Hematopoietic multipotent progenitor cell (in vitro differentiated cells): Measurements from ENCODE around the gene DDA1. TPM values are rescaled to one million over a fixed set of nuclear protein-coding genes. Genes with fewer than 3 reads are reported as not detected.
A peak's percentile ranks its signal among the peaks of the same experiment; 100 is the strongest.
"Not testable (repeated sequence)": the region's sequence is repeated elsewhere in the genome, so short reads cannot be mapped to it uniquely, and the experiment has no call there.

Experiments used
- DNase-seq, 3 donors: peaks; one replicate each; pipeline ENCODE4 v3.0.0-alpha.2; 2011 to 2015; ENCODE audit warnings: low read depth in 2 of 3, low spot score in 2 of 3
- total RNA-seq: library from RNA; depleted of rRNA; stranded (reverse); fragments of >200 nt; gene quantifications from one replicate; pipeline ENCODE4 v1.2.3, GENCODE V29; 2012

DDA1 gene
- total RNA-seq, 1 donor = 12.4 TPM

GRCh38 chr19:17286263-17286662 is 23.1 kb upstream of the DDA1 start:
- no peak for DNase-seq

- DNase-seq = no peak
These were observed 22.6 kb upstream of the DDA1 start for GRCh38 chr19:17286752-17287151.

- peak in 2 of 3 donors; percentile 83 to 90 for DNase-seq
These were observed 19.9 kb upstream of the DDA1 start for GRCh38 chr19:17289489-17289888.

- DNase-seq = peak; percentile 52 to 88 (median 77)
These were observed 16.9 kb upstream of the DDA1 start for GRCh38 chr19:17292301-17293074.

- DNase-seq = no peak
These were observed 15.8 kb upstream of the DDA1 start for GRCh38 chr19:17293605-17294004.

GRCh38 chr19:17294051-17294891 is 15.1 kb upstream of the DDA1 start:
- DNase-seq = peak in 1 of 3 donors; percentile 28

GRCh38 chr19:17295551-17295950 is 13.8 kb upstream of the DDA1 start:
- not testable (repeated sequence) for DNase-seq

- peak in 1 of 3 donors; percentile 15 for DNase-seq
These were observed 13.1 kb upstream of the DDA1 start for GRCh38 chr19:17296273-17296672.

- no peak for DNase-seq
These were observed 12.4 kb upstream of the DDA1 start for GRCh38 chr19:17296976-17297375.

GRCh38 chr19:17300992-17301619 is 8.3 kb upstream of the DDA1 start:
- DNase-seq = no peak

GRCh38 chr19:17302391-17303166 is 6.8 kb upstream of the DDA1 start:
- peak in 1 of 3 donors; percentile 52 for DNase-seq

GRCh38 chr19:17303167-17303939 is 6.0 kb upstream of the DDA1 start, which contains the start of gene ABHD8:
TSS of gene ABHD8 (minus strand) at chr19:17303425. CDS start at chr19:17301616, 1,809 bp downstream.
- DNase-seq = peak; percentile 78 to 97 (median 96)

GRCh38 chr19:17303940-17304267 is 5.5 kb upstream of the DDA1 start:
- no peak for DNase-seq

GRCh38 chr19:17304386-17305215 is 4.8 kb upstream of the DDA1 start:
- no peak for DNase-seq

- DNase-seq = no peak
These were observed 4.2 kb upstream of the DDA1 start for GRCh38 chr19:17305216-17305516.

- peak; percentile 92 to 100 (median 100) for DNase-seq
These were observed 3.7 kb upstream of the DDA1 start, which contains the start of gene MRPL34 for GRCh38 chr19:17305517-17306284. TSS of gene MRPL34 (plus strand) at chr19:17305872. CDS start at chr19:17305893, 21 bp downstream.

- DNase-seq = no peak
These were observed 3.1 kb upstream of the DDA1 start for GRCh38 chr19:17306285-17306714.

GRCh38 chr19:17307876-17308377 is 1.4 kb upstream of the DDA1 start:
- DNase-seq = no peak
